Heart right ventricle (tissue), 16 donors: ENCODE data around the gene KLHL4. TPM values are rescaled to one million over a fixed set of nuclear protein-coding genes. Genes with fewer than 3 reads are reported as not detected.
"Not testable (repeated sequence)": the region's sequence is repeated elsewhere in the genome, so short reads cannot be mapped to it uniquely, and the experiment has no call there.

ENCODE experiments used
- ATAC-seq, 8 donors: fragments of 200-7000 bp; cut with Tn5 transposase; one replicate each; pipeline ENCODE4 v1.9.1; 2020; ENCODE audit warnings: mild to moderate bottlenecking in 8 of 8, moderate library complexity in 8 of 8, moderate number of reproducible peaks in 1 of 8
- DNase-seq, 2 donors: peaks; one replicate each; pipeline ENCODE4 v3.0.0-alpha.2; 2020
- H3K27ac ChIP-seq, 10 donors: fragments of 200-600 bp; sonication (generic) in 2 of 10; one replicate each; pipeline versions ENCODE4 v1.5.0 to v1.8.0; 2020 to 2022; ENCODE audit warnings: mild to moderate bottlenecking in 3 of 10
- H3K27me3 ChIP-seq, 7 donors: fragments of 200-600 bp; one replicate each; pipeline ENCODE4 v1.8.0; 2021 to 2022; ENCODE audit warnings: mild to moderate bottlenecking in 2 of 7
- H3K36me3 ChIP-seq, 9 donors: fragments of 200-600 bp; sonication (generic) in 1 of 9; one replicate each; pipeline versions ENCODE4 v1.5.0 to v1.8.0; 2020 to 2022; ENCODE audit warnings: mild to moderate bottlenecking in 2 of 9
- H3K4me1 ChIP-seq, 9 donors: fragments of 200-600 bp; sonication (generic) in 1 of 9; one replicate each; pipeline versions ENCODE4 v1.5.0 to v1.8.0; 2020 to 2022; ENCODE audit warnings: mild to moderate bottlenecking in 4 of 9
- H3K4me3 ChIP-seq, 10 donors: fragments of 200-600 bp; sonication (generic) in 2 of 10; one replicate each; pipeline versions ENCODE4 v1.5.0 to v1.8.0; 2020 to 2022; ENCODE audit warnings: mild to moderate bottlenecking in 7 of 10, moderate library complexity in 2 of 10
- H3K9me3 ChIP-seq, 11 donors: fragments of 200-600 bp in 10 of 11; sonication (generic) in 2 of 11; one replicate each; pipeline versions ENCODE4 v1.5.0 to v1.8.0; 2013 to 2022; ENCODE audit warnings: mild to moderate bottlenecking in 2 of 11, control low read depth in 1 of 11, moderate library complexity in 1 of 11
- WGBS, 2 donors: extraction: QIAGEN DNeasy Blood & Tissue Kit; methylation state at CpG; one replicate each; pipeline ENCODE4 v1.1.7; 2013; ENCODE audit warnings: inconsistent platforms in 1 of 2; 5-methylcytosine and 5-hydroxymethylcytosine counted together
- intact Hi-C, 10 donors: fragments of 100-400 bp; cut with DNase I; formaldehyde crosslinking; loops; one replicate each; pipeline versions ENCODE4 v1.11.1 to v1.14.2; 2022
- polyA plus RNA-seq, 2 donors: library from polyadenylated mRNA; stranded (reverse); fragments of 200-250 nt; gene quantifications; one replicate each; pipeline ENCODE4 v1.2.3, GENCODE V29; 2013
- total RNA-seq, 10 donors: library from RNA; stranded (reverse); fragmentation: NEBNext Ultra II Directional in 3 of 10; extraction: Animal tissue kit (Norgen Biotek cat#: 25700) in 3 of 10; gene quantifications; one replicate each; pipeline versions ENCODE4 v1.2.1 to v1.2.4, GENCODE V29; 2021 to 2023
- TF ChIP-seq, protein P1 (sequence below), 9 donors: fragments of 200-600 bp; sonication (generic) in 2 of 9; IDR thresholded peaks; one replicate each; pipeline versions ENCODE4 v1.5.0 to v1.8.0; 2021 to 2022; ENCODE audit warnings: antibody characterized with exemption in 9 of 9, mild to moderate bottlenecking in 5 of 9, moderate library complexity in 1 of 9
- donor health status: Arrhythmogenic right ventricular cardiomyopathy.
- donor health status: ischemic (EF 13 %, LVEDD 7.1; RV severe dilation, severe dysfunction).
- donor health status: healthy with polysubstance abuse.
- donor health status: DM: no; HTN: yes; CAD: no.
- donor health status: DM: no; HTN: no; CAD: no.
- donor health status: ischemic (EF 25% LVEDD 6.9; RV normal size, moderate dysfunction).
- donor health status: ischemic (EF 25% LVEDD 5.7; RV mildly dilated, moderate dysfunction).
- donor health status: healthy.
- donor health status: DM: yes; HTN: yes; CAD: no.
- donor health status: Ischemic cardiomyopathy.
- donor health status: ischemic (EF 35%, LVEDD 5.7; RV mildly dilated, moderate dysfunction).
- donor health status: nonischemic (EF 11% LVEDD 7.7; RV severe dilation, severe dysfunction).
- donor health status: DM: yes; HTN: yes; CAD: no.
- donor health status: PGD.
- donor health status: ischemic (EF 29% LVEDD 5.4; RV normal size, mild dysfunction).
- donor health status: nonischemic (EF 23%, LVEDD 6.1; RV moderate dilation, normal function).

KLHL4 gene
- total and polyA plus RNA-seq, 12 donors, result 0.15 to 2.5 (median 1.1) TPM

DNA sequence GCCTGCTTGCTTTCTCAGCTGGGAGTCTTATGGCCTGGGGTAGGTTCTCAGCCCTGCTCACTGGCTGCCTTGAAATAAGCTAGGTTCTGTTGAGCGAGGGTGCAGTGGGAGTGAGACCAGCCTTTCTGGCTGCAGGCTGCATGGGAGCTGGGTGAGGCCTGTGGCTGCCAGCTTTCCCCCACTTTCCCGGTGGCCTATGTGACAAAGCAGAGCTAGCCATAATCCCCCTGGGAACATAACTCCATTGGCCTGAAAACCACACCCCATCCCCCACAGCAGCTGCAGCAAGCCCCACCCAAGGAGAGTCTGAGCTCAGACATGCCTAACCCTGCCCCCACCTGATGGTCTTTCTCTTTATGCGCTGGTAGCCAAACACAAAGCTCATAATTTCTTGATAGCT, 118.9 kb downstream of the KLHL4 start:
- H3K4me1 ChIP-seq, result peaks cover 0 to 4% (median 0%) of the 10 kb centered on the region in 9 donors
- no peak overlapping the region for H3K4me3 ChIP-seq
- no peak for ATAC-seq
- H3K9me3 ChIP-seq, result peaks cover 0 to 5% (median 0%) of the 10 kb centered on the region in 11 donors
- WGBS, 2 donors, result 87 to 92% methylated on average over 3 of the region's 3 CpGs
- H3K27me3 ChIP-seq, result peaks cover 0 to 12% (median 0%) of the 10 kb centered on the region in 7 donors
- TF ChIP-seq, protein P1, sequence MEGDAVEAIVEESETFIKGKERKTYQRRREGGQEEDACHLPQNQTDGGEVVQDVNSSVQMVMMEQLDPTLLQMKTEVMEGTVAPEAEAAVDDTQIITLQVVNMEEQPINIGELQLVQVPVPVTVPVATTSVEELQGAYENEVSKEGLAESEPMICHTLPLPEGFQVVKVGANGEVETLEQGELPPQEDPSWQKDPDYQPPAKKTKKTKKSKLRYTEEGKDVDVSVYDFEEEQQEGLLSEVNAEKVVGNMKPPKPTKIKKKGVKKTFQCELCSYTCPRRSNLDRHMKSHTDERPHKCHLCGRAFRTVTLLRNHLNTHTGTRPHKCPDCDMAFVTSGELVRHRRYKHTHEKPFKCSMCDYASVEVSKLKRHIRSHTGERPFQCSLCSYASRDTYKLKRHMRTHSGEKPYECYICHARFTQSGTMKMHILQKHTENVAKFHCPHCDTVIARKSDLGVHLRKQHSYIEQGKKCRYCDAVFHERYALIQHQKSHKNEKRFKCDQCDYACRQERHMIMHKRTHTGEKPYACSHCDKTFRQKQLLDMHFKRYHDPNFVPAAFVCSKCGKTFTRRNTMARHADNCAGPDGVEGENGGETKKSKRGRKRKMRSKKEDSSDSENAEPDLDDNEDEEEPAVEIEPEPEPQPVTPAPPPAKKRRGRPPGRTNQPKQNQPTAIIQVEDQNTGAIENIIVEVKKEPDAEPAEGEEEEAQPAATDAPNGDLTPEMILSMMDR (IDR thresholded peaks at IDR 0.05), result no peak
- intact Hi-C loops, result no loop called here
- no peak for DNase-seq
- H3K27ac ChIP-seq, result no peak overlapping the region
- no peaks in the 10 kb centered on the region for H3K36me3 ChIP-seq

DNA sequence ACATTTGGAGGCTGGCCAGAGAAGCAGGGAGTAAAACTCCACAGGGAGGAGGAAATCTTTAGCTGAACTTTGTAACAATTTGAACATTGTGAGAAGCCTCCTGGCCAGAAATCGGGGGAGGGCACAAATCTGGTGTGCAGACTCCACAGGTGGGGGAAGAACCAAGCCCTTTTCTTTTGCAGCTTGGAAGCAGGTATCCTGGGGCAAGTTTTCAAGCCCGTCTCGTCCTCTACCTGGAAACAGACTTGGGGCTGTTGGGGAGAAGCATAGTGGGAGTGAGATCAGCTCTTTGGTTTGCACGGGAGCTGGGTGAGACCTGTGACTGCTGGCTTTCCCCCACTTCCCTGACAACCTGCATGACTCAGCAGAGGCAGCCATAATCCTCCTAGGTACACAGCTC, 123.8 kb downstream of the KLHL4 start:
- H3K4me1 ChIP-seq, H3K4me3 ChIP-seq, H3K27me3 ChIP-seq, H3K36me3 ChIP-seq, intact Hi-C loops, H3K27ac ChIP-seq, ATAC-seq, DNase-seq: not testable (repeated sequence)
- peaks cover 0 to 22% (median 0%) of the 10 kb centered on the region in 11 donors for H3K9me3 ChIP-seq
- 84 to 92% methylated on average over 4 of the region's 4 CpGs for WGBS, 2 donors

DNA sequence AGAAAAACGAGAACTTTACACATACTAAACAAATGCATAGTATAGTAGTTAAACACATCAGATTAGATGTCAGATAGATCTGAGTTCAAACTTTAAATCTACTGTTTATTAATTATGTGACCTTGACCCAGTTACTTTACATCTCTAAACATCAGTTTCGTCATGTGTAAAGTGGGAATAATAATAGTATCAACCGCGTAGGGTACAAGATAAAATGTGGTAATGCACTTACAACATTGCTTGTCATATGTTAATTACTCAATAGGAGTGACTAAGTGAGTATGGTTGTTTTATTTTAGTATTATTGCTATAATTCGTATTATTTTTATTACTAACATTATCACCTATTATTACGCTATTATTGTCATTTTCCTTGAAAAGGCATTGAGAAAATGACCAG, 144.2 kb downstream of the KLHL4 start:
- H3K9me3 ChIP-seq, result no peaks in the 10 kb centered on the region
- DNase-seq (no peak), ATAC-seq (no peak)
- no peak overlapping the region for H3K27ac ChIP-seq
- WGBS, 2 donors, result 78 to 83% methylated on average over 6 of the region's 6 CpGs
- H3K4me1 ChIP-seq, result no peaks in the 10 kb centered on the region
- TF ChIP-seq, protein P1 (IDR thresholded peaks at IDR 0.05), result no peak
- peaks cover 0 to 17% (median 0%) of the 10 kb centered on the region in 7 donors for H3K27me3 ChIP-seq
- intact Hi-C loops, result loop anchor here in 8 of 10 donors (2.0 to 10.0 kb wide), 5 partner anchors 79 to 327 kb away; no protein-coding TSS in a partner anchor
- no peak overlapping the region for H3K4me3 ChIP-seq
- H3K36me3 ChIP-seq, result no peaks in the 10 kb centered on the region

DNA sequence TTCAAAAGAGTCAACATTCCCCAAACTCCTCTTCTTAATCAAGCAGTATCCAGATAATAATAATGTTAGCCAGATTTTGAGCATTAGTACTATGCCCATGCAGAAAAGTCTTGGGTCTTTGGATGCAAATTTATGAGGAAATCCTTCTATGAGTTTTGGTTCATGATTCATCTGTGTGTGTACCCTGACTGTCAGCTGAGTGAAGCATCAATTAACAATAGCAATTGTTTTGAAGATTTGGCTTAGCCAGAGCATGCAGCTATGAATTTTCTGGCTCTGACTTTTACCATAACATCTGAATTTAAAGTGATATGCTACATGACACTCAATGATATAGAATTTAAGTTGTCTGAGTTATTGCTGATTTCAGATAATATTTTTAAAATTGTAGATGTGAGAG, 145.8 kb downstream of the KLHL4 start:
- no peak overlapping the region for H3K27ac ChIP-seq
- no peaks in the 10 kb centered on the region for H3K36me3 ChIP-seq
- intact Hi-C loops, result loop anchor here in 8 of 10 donors (2.0 to 10.0 kb wide), 5 partner anchors 81 to 329 kb away; no protein-coding TSS in a partner anchor
- DNase-seq (no peak), ATAC-seq (no peak)
- TF ChIP-seq, protein P1 (IDR thresholded peaks at IDR 0.05), result no peak
- H3K9me3 ChIP-seq, result no peaks in the 10 kb centered on the region
- H3K27me3 ChIP-seq, result peaks cover 0 to 17% (median 0%) of the 10 kb centered on the region in 7 donors
- H3K4me1 ChIP-seq, result no peaks in the 10 kb centered on the region
- no peak overlapping the region for H3K4me3 ChIP-seq

DNA sequence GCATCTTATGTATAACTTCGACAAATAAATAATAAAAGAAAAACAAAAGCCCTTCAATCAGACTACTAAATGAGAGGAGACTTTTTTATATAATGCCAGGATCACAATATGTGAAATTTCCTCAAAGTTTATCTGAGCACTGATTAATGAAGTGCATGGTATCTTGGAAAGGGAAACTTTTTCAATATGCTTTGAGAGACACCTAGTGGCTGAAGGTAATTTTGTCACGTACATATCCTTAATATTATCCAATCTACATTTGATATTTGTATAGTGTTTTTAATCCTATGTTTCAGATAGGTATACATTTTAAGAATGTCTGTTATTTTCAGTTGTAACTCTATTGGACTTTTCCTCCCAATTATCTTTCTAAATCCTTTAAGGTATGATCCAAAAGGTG, 146.8 kb downstream of the KLHL4 start:
- Histone ChIP-seq H3K4me3 (no peak overlapping the region), H3K27me3 (peaks cover 0 to 17% (median 0%) of the 10 kb centered on the region in 7 donors), H3K36me3 (no peaks in the 10 kb centered on the region), H3K4me1 (no peaks in the 10 kb centered on the region), H3K9me3 (no peaks in the 10 kb centered on the region), H3K27ac (no peak overlapping the region)
- DNase-seq (no peak), ATAC-seq (no peak)
- 13 to 20% methylated on average over 2 of the region's 2 CpGs for WGBS, 2 donors
- TF ChIP-seq, protein P1 (IDR thresholded peaks at IDR 0.05), result peak in 8 of 9 donors; percentile 9 to 62 (median 53)
- intact Hi-C loops, result loop anchor here in 7 of 10 donors (2.0 to 10.0 kb wide), 5 partner anchors 82 to 330 kb away; no protein-coding TSS in a partner anchor
